ENCODE data around the gene ISOC1. TPM values are rescaled to one million over a fixed set of nuclear protein-coding genes. Genes with fewer than 3 reads are reported as not detected.

Gene ISOC1
- total RNA-seq, 1 experiment from 2014 or later, result 25.7 TPM

DNA sequence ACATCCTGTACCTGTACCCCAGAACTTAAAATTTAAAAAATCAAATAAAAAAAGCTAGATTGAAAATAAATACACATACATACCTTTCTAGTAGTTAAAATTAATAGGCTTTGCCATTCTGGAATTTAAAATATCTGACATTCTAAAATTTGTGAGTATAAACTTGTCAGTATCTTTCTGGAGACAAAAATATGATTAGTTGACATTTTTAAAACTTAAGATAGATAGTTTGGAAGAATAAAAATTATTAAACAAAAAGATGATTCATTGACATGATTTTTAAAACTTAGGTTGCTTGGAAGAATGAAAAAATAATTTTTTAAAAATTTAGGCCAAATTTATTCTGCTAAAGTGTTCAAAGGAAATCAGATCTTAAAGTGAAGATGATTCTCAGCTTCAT, 43.1 kb downstream of the ISOC1 start:
- H3K27me3 ChIP-seq (ENCODE audit: control insufficient read depth, insufficient read depth, low read length), result no peaks in the 10 kb centered on the region
- no TSS peak for BruUV-seq (replicated peaks)
- CTCF ChIA-PET, result no interaction called here
- no peak for ATAC-seq
- TF ChIP-seq SIN3A (IDR thresholded peaks at IDR 0.05; ENCODE audit: borderline replicate concordance, insufficient read depth, low read depth, low read length), result no peak
- TF ChIP-seq TCF7L2 (IDR thresholded peaks at IDR 0.05; ENCODE audit: low read depth, low read length), result no peak
- no peak for TF ChIP-seq POLR2AphosphoS5 (IDR thresholded peaks at IDR 0.05; ENCODE audit: low read depth, low read length)
- TF ChIP-seq, protein P1, sequence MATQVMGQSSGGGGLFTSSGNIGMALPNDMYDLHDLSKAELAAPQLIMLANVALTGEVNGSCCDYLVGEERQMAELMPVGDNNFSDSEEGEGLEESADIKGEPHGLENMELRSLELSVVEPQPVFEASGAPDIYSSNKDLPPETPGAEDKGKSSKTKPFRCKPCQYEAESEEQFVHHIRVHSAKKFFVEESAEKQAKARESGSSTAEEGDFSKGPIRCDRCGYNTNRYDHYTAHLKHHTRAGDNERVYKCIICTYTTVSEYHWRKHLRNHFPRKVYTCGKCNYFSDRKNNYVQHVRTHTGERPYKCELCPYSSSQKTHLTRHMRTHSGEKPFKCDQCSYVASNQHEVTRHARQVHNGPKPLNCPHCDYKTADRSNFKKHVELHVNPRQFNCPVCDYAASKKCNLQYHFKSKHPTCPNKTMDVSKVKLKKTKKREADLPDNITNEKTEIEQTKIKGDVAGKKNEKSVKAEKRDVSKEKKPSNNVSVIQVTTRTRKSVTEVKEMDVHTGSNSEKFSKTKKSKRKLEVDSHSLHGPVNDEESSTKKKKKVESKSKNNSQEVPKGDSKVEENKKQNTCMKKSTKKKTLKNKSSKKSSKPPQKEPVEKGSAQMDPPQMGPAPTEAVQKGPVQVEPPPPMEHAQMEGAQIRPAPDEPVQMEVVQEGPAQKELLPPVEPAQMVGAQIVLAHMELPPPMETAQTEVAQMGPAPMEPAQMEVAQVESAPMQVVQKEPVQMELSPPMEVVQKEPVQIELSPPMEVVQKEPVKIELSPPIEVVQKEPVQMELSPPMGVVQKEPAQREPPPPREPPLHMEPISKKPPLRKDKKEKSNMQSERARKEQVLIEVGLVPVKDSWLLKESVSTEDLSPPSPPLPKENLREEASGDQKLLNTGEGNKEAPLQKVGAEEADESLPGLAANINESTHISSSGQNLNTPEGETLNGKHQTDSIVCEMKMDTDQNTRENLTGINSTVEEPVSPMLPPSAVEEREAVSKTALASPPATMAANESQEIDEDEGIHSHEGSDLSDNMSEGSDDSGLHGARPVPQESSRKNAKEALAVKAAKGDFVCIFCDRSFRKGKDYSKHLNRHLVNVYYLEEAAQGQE (IDR thresholded peaks at IDR 0.05; ENCODE audit: insufficient read depth in 1 of 2, low read depth in 2 of 2, low read length in 1 of 2), result no peak
- TF ChIP-seq, protein P2, sequence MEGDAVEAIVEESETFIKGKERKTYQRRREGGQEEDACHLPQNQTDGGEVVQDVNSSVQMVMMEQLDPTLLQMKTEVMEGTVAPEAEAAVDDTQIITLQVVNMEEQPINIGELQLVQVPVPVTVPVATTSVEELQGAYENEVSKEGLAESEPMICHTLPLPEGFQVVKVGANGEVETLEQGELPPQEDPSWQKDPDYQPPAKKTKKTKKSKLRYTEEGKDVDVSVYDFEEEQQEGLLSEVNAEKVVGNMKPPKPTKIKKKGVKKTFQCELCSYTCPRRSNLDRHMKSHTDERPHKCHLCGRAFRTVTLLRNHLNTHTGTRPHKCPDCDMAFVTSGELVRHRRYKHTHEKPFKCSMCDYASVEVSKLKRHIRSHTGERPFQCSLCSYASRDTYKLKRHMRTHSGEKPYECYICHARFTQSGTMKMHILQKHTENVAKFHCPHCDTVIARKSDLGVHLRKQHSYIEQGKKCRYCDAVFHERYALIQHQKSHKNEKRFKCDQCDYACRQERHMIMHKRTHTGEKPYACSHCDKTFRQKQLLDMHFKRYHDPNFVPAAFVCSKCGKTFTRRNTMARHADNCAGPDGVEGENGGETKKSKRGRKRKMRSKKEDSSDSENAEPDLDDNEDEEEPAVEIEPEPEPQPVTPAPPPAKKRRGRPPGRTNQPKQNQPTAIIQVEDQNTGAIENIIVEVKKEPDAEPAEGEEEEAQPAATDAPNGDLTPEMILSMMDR (IDR thresholded peaks at IDR 0.05), result no peak
- in situ Hi-C loops (cut with HindIII; ENCODE audit: low pct_unique_long_range_greater_than_20kb, low sequenced_read_pairs), result no loop called here
- no peak overlapping the region for H3K27ac ChIP-seq (ENCODE audit: low read length)
- no peaks in the 10 kb centered on the region for H3K9me3 ChIP-seq (ENCODE audit: control insufficient read depth, insufficient read depth, low read depth, low read length)
- intact Hi-C loops (cut with micrococcal nuclease; ENCODE audit: unreplicated experiment), result no loop called here
- POLR2A ChIA-PET, result no interaction called here
- no peaks in the 10 kb centered on the region for H3K36me3 ChIP-seq (ENCODE audit: control insufficient read depth, insufficient read depth, low read length)
- no peak for DNase-seq (ENCODE audit: low read depth, low spot score)
- no peak overlapping the region for H3K4me3 ChIP-seq (ENCODE audit: low read depth in 2 of 2, low read length in 2 of 2)
- H3K4me1 ChIP-seq (ENCODE audit: control insufficient read depth, insufficient read depth, low read length), result no peaks in the 10 kb centered on the region

DNA sequence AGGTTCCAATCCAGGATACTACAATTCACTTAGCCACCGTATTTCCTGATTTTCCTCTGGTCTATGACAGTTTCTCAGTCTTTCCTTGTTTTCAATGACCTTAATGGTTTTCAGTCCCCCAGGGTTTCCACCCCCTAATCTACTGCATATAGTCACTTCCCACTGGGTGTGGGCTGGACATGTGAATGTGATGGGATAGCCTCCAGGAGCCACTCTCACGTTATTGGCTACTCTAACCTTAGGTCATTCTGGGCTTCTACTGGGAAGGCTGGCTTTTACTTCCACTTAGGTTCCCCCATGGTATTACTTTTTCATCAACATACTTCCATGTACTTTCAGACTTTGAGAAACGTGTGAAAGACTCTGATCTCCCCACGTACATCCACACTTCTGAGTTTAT, 46.5 kb downstream of the ISOC1 start:
- BruUV-seq (replicated peaks), result no TSS peak
- no peak overlapping the region for H3K4me3 ChIP-seq (ENCODE audit: low read depth in 2 of 2, low read length in 2 of 2)
- H3K4me1 ChIP-seq (ENCODE audit: control insufficient read depth, insufficient read depth, low read length), result no peaks in the 10 kb centered on the region
- H3K9me3 ChIP-seq (ENCODE audit: control insufficient read depth, insufficient read depth, low read depth, low read length), result no peaks in the 10 kb centered on the region
- H3K36me3 ChIP-seq (ENCODE audit: control insufficient read depth, insufficient read depth, low read length), result no peaks in the 10 kb centered on the region
- intact Hi-C loops (cut with micrococcal nuclease; ENCODE audit: unreplicated experiment), result no loop called here
- TF ChIP-seq SIN3A (IDR thresholded peaks at IDR 0.05; ENCODE audit: borderline replicate concordance, insufficient read depth, low read depth, low read length) (no peak), TCF7L2 (IDR thresholded peaks at IDR 0.05; ENCODE audit: low read depth, low read length) (no peak), POLR2AphosphoS5 (IDR thresholded peaks at IDR 0.05; ENCODE audit: low read depth, low read length) (no peak)
- TF ChIP-seq, protein P1 (IDR thresholded peaks at IDR 0.05; ENCODE audit: insufficient read depth in 1 of 2, low read depth in 2 of 2, low read length in 1 of 2), result no peak
- TF ChIP-seq, protein P2 (IDR thresholded peaks at IDR 0.05), result no peak
- DNase-seq (ENCODE audit: low read depth, low spot score) (no peak), ATAC-seq (no peak)
- CTCF ChIA-PET, result no interaction called here
- H3K27ac ChIP-seq (ENCODE audit: low read length), result no peak overlapping the region
- no peaks in the 10 kb centered on the region for H3K27me3 ChIP-seq (ENCODE audit: control insufficient read depth, insufficient read depth, low read length)
- in situ Hi-C loops (cut with HindIII; ENCODE audit: low pct_unique_long_range_greater_than_20kb, low sequenced_read_pairs), result no loop called here
- POLR2A ChIA-PET, result no interaction called here
